Loucy (cell line): ENCODE measurements around the gene ARHGAP26.

Experiments used
- CTCF ChIP-seq: fragments of 200-600 bp; sonication (generic); conservative IDR thresholded peaks from 2 replicates; pipeline ENCODE4 v1.5.1; 2014; ENCODE audit warnings: mild to moderate bottlenecking, antibody characterized with exemption, low read length
- EZH2phosphoT487 ChIP-seq: fragments of 200-600 bp; IDR thresholded peaks from 2 replicates; pipeline ENCODE4 v1.6.1; 2018; ENCODE audit warnings: antibody characterized with exemption, mild to moderate bottlenecking, moderate library complexity, borderline replicate concordance

DNA sequence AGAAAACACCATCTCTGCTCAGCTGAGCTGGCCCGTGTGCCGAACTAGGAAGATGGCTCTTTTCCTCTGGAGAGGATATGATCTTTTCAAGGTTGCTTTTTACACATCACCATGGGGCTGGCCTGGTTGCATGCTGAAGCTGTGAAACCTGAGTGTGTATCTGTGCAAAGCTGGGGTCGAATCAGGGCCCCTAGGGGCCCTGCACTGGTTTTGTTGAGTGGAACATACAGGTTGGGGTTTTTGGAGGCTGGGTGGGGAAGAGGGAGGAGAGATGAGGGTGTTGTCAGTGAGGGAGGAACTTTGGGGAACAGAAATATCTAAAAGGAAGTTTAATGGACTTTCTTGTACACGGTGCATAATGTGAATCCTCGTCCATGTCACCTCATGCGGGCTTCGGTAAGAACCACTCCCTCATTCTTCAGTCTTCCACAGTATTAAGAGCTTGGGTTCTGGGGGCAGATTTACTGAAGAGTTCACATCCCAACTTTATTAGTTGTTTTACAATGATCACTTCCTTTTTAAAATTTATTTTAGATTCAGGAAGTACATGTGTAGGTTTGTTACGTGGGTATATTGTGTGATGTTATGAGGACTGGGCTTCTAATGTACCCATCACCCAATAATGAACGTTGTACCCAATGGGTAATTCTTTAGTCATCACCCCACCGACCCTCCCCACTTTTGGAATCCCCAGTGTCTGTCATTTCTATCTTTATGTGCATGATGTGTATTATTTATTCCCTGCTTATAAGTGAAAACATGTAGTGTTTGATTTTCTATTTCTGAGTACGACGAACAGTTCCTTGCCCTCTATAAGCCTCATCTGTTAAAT lies 395.1 kb downstream of the ARHGAP26 start:
- TF ChIP-seq CTCF (no peak), EZH2phosphoT487 (no peak)
